Stomach smooth muscle (tissue), 2 donors: ENCODE data around the gene AAMP.
"Not testable (repeated sequence)": the region's sequence is repeated elsewhere in the genome, so short reads cannot be mapped to it uniquely, and the experiment has no call there.

Experiments used
- H3K27ac ChIP-seq: one replicate; pipeline ENCODE4 v1.7.0; 2013; ENCODE audit warnings: mild to moderate bottlenecking, low read length, inconsistent platforms
- H3K27me3 ChIP-seq, 2 donors: one replicate each; pipeline ENCODE4 v1.7.0; 2013; ENCODE audit warnings: low read length in 2 of 2; ENCODE audit not compliant: insufficient read depth in 2 of 2, control insufficient read depth in 1 of 2
- H3K36me3 ChIP-seq, 2 donors: one replicate each; pipeline ENCODE4 v1.7.0; 2013; ENCODE audit warnings: low read length in 2 of 2; ENCODE audit not compliant: control insufficient read depth in 2 of 2, insufficient read depth in 2 of 2
- H3K4me1 ChIP-seq: one replicate; pipeline ENCODE4 v1.7.0; 2013; ENCODE audit warnings: low read length; ENCODE audit not compliant: control insufficient read depth, insufficient read depth
- H3K4me3 ChIP-seq, 2 donors: one replicate each; pipeline ENCODE4 v1.7.0; 2013; ENCODE audit warnings: low read length in 2 of 2
- H3K9ac ChIP-seq, 2 donors: one replicate each; pipeline ENCODE4 v1.7.0; 2013; ENCODE audit warnings: low read length in 2 of 2, mild to moderate bottlenecking in 1 of 2
- H3K9me3 ChIP-seq, 2 donors: one replicate each; pipeline ENCODE4 v1.7.0; 2013; ENCODE audit warnings: low read length in 2 of 2; ENCODE audit not compliant: control insufficient read depth in 2 of 2
- donor health status: healthy.
- donor health status: Pancreatic carcinoma.

The AAMP gene

GRCh38 chr2:218269900-218270720 lies at the start of gene AAMP, which contains the start of gene PNKD:
TSS of gene AAMP (minus strand) at chr2:218270137. CDS start at chr2:218270086, 51 bp downstream.
TSS of gene PNKD (plus strand) at chr2:218270519. CDS start at chr2:218270536, 17 bp downstream.
- Histone ChIP-seq H3K9ac (peak within 1 kb of the TSS; percentile 92 to 93), H3K9me3 (no peaks in the 10 kb centered on the region), H3K27ac (peak within 1 kb of the TSS; percentile 70), H3K4me1 (peaks cover 46% of the 10 kb centered on the region), H3K27me3 (no peaks in the 10 kb centered on the region), H3K4me3 (peak within 1 kb of the TSS; percentile 86 to 96), H3K36me3 (peaks cover 36 to 39% of the 10 kb centered on the region in 2 donors)

GRCh38 chr2:218318241-218318640 lies 48.3 kb upstream of the AAMP start:
- Histone ChIP-seq H3K27me3 (no peaks in the 10 kb centered on the region), H3K36me3 (no peaks in the 10 kb centered on the region), H3K27ac (no peak overlapping the region), H3K9ac (no peak overlapping the region), H3K9me3 (no peaks in the 10 kb centered on the region), H3K4me3 (no peak overlapping the region), H3K4me1 (peaks cover 11% of the 10 kb centered on the region)

- H3K27me3 ChIP-seq: no peaks in the 10 kb centered on the region
- H3K4me1 ChIP-seq: peaks cover 9% of the 10 kb centered on the region
- no peak overlapping the region for H3K4me3 ChIP-seq
- no peak overlapping the region for H3K9ac ChIP-seq
- no peak overlapping the region for H3K27ac ChIP-seq
- H3K9me3 ChIP-seq: no peaks in the 10 kb centered on the region
- H3K36me3 ChIP-seq: no peaks in the 10 kb centered on the region
Observed at GRCh38 chr2:218317835-218318234, 47.9 kb upstream of the AAMP start.

GRCh38 chr2:218317303-218317630 lies 47.3 kb upstream of the AAMP start:
- no peak overlapping the region for H3K9ac ChIP-seq

GRCh38 chr2:218315397-218315796 lies 45.5 kb upstream of the AAMP start:
- Histone ChIP-seq H3K27ac (no peak overlapping the region), H3K4me1 (no peaks in the 10 kb centered on the region), H3K4me3 (no peak overlapping the region), H3K9me3 (no peaks in the 10 kb centered on the region), H3K27me3 (no peaks in the 10 kb centered on the region), H3K9ac (no peak overlapping the region), H3K36me3 (no peaks in the 10 kb centered on the region)

More at GRCh38 chr2:218317303-218317630, 47.3 kb upstream of the AAMP start:
- H3K9me3 ChIP-seq: no peaks in the 10 kb centered on the region
- peaks cover 3% of the 10 kb centered on the region for H3K4me1 ChIP-seq
- H3K36me3 ChIP-seq: no peaks in the 10 kb centered on the region
- H3K27ac ChIP-seq: no peak overlapping the region
- H3K27me3 ChIP-seq: no peaks in the 10 kb centered on the region
- H3K4me3 ChIP-seq: no peak overlapping the region

GRCh38 chr2:218314764-218315163 lies 44.8 kb upstream of the AAMP start:
- not testable (repeated sequence) for H3K9ac ChIP-seq, H3K9me3 ChIP-seq, H3K4me1 ChIP-seq, H3K27ac ChIP-seq, H3K36me3 ChIP-seq, H3K27me3 ChIP-seq, H3K4me3 ChIP-seq

GRCh38 chr2:218313356-218313755 lies 43.4 kb upstream of the AAMP start:
- no peaks in the 10 kb centered on the region for H3K36me3 ChIP-seq
- no peaks in the 10 kb centered on the region for H3K4me1 ChIP-seq
- H3K27me3 ChIP-seq: no peaks in the 10 kb centered on the region
- H3K4me3 ChIP-seq: no peak overlapping the region
- no peak overlapping the region for H3K9ac ChIP-seq
- no peaks in the 10 kb centered on the region for H3K9me3 ChIP-seq
- H3K27ac ChIP-seq: no peak overlapping the region

- Histone ChIP-seq H3K4me1 (no peaks in the 10 kb centered on the region), H3K9ac (no peak overlapping the region), H3K27ac (no peak overlapping the region), H3K36me3 (no peaks in the 10 kb centered on the region), H3K27me3 (no peaks in the 10 kb centered on the region), H3K4me3 (no peak overlapping the region), H3K9me3 (no peaks in the 10 kb centered on the region)
Observed at GRCh38 chr2:218312267-218312756, 42.4 kb upstream of the AAMP start.

- H3K27me3 ChIP-seq, H3K27ac ChIP-seq, H3K9me3 ChIP-seq, H3K4me3 ChIP-seq, H3K36me3 ChIP-seq, H3K9ac ChIP-seq, H3K4me1 ChIP-seq: not testable (repeated sequence)
Observed at GRCh38 chr2:218311541-218312266, 41.8 kb upstream of the AAMP start.

GRCh38 chr2:218310853-218311540 lies 41.1 kb upstream of the AAMP start:
- no peaks in the 10 kb centered on the region for H3K4me1 ChIP-seq
- H3K36me3 ChIP-seq: no peaks in the 10 kb centered on the region
- H3K27ac ChIP-seq: no peak overlapping the region
- no peak overlapping the region for H3K9ac ChIP-seq
- no peak overlapping the region for H3K4me3 ChIP-seq
- no peaks in the 10 kb centered on the region for H3K9me3 ChIP-seq
- no peaks in the 10 kb centered on the region for H3K27me3 ChIP-seq
